GM18498 (cell line): ENCODE results near the gene CCDC81.

ENCODE experiments used
- ATAC-seq: cut with Tn5 transposase; IDR thresholded peaks from one replicate; pipeline ENCODE4 v1.9.1; 2021; ENCODE audit warnings: mild to moderate bottlenecking, moderate library complexity; ENCODE audit not compliant: unreplicated experiment

CCDC81 gene

DNA sequence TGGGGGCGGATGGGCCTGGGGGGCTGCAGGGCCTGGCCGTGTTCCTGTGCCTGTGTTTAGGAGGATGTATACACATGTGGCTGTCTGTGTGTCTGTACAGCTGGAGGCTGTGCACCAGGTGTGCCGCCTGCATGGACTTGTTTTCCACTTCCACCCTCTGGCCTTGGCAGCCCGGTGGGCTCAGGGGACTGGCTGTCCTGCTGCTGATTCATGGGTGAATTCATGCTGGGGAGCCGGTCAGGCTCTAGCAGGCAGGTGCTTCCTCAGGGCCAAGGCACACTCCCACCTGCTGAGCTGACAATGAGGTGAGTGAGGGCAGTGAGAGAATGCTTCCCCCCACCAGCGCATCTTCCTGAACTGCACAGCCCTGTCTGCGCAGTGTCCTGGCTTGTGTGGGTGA, 88.4 kb downstream of the CCDC81 start:
- ATAC-seq, result no peak

DNA sequence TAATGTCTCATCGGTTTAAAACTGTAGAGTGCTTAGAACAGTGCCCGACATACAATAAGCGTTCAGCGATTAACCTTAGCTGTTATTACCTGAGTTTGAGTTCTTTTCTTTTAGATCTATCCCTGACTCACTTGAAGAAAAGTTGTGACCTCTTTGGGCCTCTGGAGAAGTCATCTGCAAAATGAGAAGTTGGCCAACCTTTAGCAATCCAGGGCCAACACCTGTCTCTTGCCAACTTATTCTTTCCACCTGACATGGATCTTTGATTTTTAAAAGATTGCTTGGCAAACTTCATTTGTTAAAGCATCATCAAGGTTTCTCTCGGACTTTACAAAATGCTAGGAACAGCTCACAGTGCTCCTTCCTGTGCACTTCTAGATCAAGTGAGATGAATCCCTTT, 89.3 kb downstream of the CCDC81 start:
- no peak for ATAC-seq

DNA sequence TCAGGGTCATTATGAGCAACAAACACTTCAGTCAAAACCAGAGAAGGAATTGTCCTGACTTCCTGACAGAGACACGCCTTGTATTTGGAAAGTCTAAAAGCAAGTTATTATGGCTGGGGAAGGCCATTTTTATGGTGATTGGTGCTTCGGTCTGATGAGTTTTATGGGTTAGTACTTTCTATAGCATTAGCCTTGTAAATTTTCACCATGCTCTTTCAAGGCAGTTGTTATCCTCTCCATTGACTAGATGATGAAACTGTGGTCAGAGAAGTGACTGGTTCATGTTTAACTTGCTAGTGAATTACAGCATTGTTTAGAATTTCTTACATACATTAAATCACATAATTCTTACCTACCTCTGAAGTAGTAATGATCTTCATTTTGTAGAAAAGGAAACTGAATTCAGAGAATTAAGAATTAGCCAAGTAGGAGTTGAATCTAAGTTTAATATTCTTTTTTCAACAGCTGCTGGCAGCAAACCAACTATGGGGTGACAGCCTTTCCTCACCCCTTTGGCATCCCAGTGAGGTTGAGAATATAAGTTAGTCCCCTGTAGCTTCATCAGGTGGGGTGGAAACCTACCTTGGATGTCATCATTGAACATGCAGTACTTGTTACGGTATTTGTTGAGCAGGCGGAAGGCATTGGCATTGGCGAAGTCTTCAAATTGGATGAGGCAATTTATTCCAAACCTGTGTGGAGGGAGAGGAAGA, 90.0 kb downstream of the CCDC81 start:
- ATAC-seq, result no peak

DNA sequence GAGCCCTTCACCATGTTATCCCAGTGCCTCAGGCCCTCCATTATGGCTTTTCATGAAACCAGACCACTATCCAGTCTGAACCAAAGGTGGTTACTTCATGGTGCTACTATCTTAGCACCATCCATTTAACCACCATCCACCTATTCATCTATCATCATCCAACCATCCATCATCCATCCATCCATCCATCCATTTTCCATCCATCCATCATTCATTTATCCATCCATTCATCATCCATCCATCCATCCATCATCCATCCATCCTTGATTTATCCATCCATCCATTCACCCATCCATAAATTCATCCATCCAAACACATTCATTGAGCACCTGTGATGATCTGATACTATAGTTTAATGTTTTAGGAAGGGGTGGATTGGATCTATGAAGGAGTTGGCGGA, 93.5 kb downstream of the CCDC81 start:
- ATAC-seq, result no peak

DNA sequence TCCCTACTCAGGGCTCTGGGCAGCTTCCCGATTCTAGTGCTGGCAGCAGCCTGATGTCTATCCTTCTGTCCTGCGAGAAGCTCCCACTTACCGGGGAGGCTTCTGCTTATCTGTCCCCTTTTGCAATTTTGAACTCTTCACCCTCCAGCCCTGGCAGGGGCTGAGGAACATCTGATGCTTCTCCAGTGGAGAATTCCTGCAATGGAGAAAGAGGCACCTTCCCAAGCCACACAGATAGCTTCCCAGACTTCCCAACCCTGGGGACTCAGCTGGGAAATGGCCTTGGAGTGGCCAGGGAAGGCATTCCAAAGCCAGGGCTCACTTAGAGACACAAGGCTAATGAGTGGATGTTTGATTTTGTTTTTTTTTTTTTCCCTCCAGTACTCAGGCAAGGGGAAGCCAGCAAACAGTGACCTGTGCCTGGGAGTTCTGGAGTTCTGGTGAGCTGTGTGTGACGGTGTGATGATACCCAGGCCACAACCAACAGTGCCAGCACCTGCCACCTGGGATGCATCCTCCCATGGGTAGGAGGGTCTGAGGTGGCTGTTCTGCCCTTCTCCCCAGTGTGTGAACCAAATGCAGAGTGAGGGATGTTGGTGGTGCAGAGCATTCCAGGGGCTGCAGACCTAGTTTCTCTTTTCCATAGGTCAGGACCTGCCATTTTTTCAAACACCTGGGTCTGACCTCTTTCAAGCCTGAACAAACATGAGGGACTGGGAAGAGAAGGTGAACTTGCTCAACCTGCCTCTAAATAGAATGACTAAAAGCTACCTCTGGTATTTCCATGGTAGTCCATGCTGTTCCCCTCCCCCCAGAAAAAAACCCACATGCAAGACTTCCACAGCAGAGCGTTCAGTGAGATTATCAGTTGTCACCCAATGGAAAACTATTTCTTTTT, 95.1 kb downstream of the CCDC81 start:
- ATAC-seq, result no peak
